Stimulated activated CD4-positive, alpha-beta T cell treated with anti-CD3 and anti-CD28 coated beads, Interleukin-15, amount 100 ng/mL, for 48 hours (primary cell): Measurements from ENCODE around the gene EXOC4.
"Not testable (repeated sequence)": the region's sequence is repeated elsewhere in the genome, so short reads cannot be mapped to it uniquely, and the experiment has no call there.

ENCODE experiments used
- DNase-seq, 2 donors: peaks; one replicate each; pipeline ENCODE4 v3.0.0-alpha.2; 2020; ENCODE audit warnings: low read depth in 2 of 2

EXOC4 gene

DNA sequence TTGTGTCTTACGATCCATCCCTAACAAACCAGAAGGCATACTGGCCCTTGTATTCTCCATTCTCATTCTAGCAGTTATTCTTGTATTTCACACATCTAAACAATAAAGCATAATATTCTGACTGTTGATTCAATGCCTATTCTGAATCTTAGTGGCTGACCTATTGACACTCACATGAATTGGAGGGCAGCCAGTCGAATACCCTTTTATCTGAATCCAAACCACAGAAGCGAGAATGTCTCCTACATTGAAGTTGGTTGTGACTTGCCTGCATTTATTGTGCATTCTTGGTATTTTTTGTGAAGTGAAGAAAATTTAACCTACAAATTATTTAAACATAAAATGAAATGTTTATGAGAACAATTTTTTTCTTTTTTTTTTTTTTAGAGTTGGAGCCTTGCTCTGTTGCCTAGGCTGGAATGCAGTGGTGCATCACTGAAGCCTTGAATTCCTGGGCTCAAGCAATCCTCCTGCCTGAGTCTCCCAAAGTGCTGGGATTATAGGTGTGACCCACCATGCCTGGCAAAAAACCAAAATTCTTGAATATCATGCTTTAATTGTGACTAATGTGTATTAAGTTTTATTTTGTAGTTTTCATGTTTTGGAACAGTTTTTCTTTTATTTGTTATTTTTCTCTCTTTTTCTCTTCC is 22.7 kb downstream of the EXOC4 start:
- DNase-seq, result no peak

DNA sequence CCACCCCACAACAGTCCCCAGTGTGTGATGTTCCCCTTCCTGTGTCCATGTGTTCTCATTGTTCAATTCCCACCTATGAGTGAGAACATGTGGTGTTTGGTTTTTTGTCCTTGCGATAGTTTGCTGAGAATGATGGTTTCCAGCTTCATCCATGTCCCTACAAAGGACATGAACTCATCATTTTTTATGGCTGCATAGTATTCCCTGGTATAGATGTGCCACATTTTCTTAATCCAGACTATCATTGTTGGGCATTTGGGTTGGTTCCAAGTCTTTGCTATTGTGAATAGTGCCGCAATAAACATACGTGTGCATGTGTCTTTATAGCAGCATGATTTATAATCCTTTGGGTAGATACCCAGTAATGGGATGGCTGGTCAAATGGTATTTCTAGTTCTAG is 26.1 kb downstream of the EXOC4 start:
- not testable (repeated sequence) for DNase-seq

- no peak for DNase-seq
Observed at GRCh38 chr7:133282094-133282493, 29.2 kb downstream of the EXOC4 start.

- DNase-seq, result no peak
Observed at GRCh38 chr7:133284092-133284491, 31.2 kb downstream of the EXOC4 start.

DNA sequence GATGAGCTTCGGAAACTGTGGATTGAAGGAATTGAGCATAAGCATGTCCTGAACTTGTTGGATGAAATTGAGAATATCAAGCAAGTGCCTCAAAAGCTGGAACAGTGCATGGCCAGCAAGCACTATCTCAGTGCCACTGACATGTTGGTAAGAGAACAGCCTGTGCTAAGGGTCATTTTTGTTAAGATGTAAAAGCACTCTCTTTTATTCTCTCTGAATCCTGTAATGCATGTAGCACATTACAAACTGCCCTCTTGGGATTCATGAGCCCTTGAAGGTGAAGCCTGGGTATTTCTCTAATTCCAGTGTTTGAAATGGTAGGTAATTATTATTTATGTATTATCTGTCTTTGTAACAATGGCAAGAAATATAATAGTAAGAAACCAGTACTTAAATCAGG is 36.1 kb downstream of the EXOC4 start:
- no peak for DNase-seq

GRCh38 chr7:133290041-133290440 is 37.2 kb downstream of the EXOC4 start:
- DNase-seq, result no peak

DNA sequence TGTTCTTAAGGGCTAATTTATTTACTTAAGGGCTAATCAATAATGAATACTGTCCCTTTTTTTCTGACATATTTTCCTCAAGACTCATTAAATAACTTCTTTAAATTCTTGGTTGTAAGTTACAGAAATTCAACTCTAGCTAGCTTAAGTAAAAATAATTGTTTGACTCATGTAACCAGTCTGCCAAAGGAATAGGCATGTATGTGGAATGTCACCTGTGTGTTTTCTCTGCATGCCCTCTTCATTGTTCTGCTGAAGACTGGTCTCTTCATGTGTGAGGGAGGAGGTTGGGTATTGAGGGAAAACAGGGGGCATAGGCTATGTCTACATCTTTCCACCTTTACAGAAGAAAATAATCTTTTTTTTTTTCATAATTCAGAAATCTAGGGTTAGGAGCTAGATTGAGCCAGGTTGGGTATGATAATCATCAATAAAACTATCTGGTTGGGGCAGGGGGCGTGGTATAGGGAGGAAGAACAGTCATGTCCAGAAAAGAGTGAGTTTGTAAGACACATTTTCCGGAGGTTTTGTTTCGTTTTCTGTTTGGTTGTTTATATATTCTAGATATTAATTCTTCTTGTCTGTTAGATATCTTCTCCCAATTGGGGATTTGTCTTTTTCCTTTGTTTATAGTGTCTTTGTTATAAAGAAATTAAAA is 37.9 kb downstream of the EXOC4 start:
- no peak for DNase-seq

GRCh38 chr7:133292631-133293030 is 39.8 kb downstream of the EXOC4 start:
- no peak for DNase-seq

DNA sequence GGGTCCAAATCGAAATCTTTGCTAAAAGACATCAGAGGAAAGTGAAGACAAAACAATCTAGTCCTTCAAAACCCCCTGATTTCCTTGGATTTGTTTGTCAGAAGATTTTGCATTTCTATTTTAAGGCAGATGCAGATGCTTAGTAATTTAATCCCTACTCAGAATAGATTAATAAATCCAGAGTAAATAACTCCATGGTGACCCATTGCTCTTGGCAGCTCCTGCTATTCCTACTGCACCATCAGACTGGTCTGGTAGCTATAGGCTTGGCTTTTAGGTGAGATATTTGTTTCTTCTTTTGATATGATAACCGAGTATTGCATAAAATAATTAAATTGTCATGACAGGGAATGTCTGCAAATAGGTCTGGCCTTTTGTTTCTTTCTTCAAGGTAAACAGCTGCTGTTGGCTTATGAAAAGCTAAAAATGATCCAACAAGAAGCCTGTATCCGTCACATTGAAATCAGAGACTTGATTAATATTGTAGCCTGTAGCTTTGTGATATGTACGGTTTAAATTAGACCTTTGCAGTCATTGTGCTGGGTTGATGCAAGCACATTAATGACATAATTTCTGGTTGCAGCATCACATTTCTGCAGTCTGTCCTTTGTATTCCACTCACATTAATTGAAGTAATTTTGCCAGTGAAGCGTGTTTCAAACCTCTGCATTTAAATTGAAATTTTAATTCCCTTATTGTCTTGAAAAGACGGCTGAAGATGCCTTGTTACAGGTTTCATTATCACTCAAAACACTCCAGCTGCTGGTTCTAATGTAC is 40.7 kb downstream of the EXOC4 start:
- no peak for DNase-seq

DNA sequence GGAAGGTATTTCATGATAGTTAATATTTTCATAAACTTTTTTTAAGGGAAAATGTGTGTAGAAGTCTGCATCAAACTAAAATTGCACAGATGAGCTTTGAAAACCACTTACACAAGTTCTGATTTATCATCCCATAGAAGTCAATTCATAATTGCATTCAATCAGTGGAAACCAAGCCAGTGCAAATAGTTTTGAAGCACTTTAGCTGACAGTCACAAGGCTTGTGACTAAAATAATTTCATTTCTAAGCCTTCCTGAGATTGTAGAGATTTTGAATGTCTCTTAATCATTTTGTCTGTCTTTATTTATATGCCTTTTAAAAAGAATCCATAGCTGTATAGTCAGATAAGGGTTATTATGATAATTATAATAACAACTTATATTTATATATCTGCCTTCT is 41.4 kb downstream of the EXOC4 start:
- no peak for DNase-seq

GRCh38 chr7:133295484-133295883 is 42.6 kb downstream of the EXOC4 start:
- DNase-seq, result no peak

GRCh38 chr7:133297093-133297492 is 44.2 kb downstream of the EXOC4 start:
- DNase-seq, result no peak

DNA sequence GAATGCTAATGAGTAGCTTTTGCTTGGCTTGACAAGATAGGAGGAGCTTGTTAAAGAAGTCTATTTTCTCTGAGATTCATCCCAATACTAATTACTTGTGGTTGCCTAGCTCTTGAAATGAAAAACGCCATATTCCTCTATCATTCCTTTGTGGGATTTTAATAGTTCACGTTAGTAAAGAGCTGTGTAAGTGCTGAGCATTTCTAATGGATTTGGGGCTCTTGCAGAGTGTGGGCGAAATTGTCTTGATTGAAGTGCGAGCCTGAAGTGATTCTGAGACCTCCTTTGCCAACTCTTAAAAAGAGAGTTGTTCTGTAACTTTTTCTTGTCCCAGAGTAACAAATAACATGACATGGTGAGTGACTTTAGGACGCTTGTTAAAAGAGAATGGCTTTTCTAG is 45.2 kb downstream of the EXOC4 start:
- DNase-seq, result no peak

- no peak for DNase-seq
Observed at GRCh38 chr7:133299676-133300075, 46.8 kb downstream of the EXOC4 start.

DNA sequence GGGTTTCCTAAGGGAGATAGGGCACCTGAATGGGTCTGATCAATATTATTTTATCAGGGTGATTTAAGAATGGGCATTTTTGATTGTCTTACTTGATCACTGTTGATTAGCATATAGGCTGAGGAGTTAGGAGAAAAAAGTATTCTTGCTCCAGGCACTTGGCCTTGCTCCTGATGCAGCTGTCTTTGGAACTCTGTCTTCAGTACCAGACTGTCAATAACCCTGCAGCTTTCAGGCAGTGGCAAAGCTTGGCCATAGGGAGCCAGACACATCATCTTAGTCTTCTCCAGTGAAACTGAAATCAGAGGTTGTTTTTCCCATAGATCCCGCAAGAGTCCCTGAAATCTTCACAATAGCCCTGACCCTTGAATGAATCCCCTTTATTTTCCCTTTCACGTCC is 47.2 kb downstream of the EXOC4 start:
- DNase-seq, result no peak

DNA sequence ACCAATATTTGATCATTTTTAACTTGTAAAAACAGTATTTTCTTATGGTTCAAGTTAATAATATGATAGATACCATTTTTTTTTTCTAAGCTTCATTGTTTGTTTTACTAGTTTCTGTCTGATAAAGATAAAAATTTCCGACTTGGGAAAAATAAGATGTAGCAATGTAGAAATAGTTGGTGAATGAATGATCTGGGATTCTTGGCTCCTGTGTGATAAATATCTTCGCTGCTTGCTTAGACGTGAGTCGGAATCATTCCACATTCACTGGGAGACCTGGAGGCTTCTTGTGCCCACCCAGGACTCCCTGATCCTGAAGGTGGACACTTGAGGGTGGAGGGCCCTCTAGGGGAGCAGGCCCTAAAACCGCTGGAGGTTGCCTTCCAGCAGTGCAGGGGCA is 47.9 kb downstream of the EXOC4 start:
- DNase-seq, result no peak

DNA sequence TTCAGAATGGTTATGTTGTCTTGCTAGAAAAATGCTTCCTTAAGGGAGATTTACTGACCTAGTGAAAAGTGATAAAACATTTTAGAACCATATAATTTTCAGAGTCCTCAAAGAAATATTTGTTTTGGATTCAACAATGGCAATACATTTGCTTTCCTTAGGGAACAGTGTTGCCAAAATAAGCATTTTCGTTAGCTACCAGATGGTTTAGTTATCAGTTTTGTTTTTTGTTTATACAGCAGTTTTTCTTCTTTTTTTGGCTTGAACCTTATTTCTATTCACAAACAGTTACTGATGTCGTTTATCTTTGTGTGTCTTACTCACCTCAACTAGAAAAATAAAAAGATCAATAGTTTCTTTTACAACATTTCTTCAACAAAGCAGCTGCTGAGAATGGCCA is 48.6 kb downstream of the EXOC4 start:
- DNase-seq, result no peak

- no peak for DNase-seq
Observed at GRCh38 chr7:133303372-133303771, 50.5 kb downstream of the EXOC4 start.

DNA sequence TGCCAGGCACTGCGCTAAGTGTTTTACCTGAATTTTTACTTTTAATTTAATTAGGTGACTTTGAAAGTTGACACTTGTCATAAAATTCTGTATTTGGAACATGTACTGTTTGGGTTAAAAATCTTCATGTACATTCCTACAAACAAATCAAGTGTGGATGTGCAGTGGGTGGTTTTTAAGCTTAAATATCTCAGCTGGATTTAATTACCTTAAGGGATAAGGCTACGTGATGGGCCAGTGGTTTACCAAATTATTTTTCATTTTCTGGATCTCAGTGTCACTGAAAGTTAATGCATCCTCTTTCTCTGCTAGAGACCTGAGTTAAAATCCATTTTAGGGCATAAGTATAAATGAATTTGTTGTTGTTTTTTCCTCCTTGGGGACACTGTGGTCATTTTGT is 51.1 kb downstream of the EXOC4 start:
- no peak for DNase-seq

- DNase-seq, result no peak
Observed at GRCh38 chr7:133309333-133309732, 56.5 kb downstream of the EXOC4 start.

GRCh38 chr7:133310232-133310862 is 57.5 kb downstream of the EXOC4 start:
- no peak for DNase-seq

DNA sequence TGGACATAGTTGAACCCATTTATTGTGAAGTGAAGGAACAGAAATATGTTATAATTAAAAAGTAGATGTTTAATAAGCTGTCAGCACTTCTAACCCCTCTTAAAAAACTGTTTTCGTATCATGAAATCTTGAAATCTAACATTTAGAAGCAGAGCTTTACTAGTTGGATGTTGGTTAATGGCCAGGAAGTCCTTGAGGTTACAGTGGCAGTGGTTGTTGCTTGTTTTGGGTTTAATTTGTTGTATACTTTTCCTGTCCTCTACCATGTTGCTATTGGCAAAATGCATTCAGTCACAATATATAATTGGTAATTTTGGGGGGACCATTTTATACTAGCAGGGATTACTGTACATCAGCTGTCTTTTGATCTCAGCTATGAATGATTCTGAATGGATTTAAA is 60.7 kb downstream of the EXOC4 start:
- DNase-seq, result no peak

GRCh38 chr7:133314084-133314483 is 61.2 kb downstream of the EXOC4 start:
- no peak for DNase-seq
